HG02852 (cell line): Measurements from ENCODE around the gene FUT1.

Experiments
- ATAC-seq: cut with Tn5 transposase; IDR thresholded peaks from one replicate; pipeline ENCODE4 v1.9.1; 2021; ENCODE audit warnings: mild to moderate bottlenecking, moderate library complexity; ENCODE audit not compliant: unreplicated experiment

Gene FUT1

GRCh38 chr19:48741129-48741999, 11.1 kb downstream of the FUT1 start:
- no peak for ATAC-seq

GRCh38 chr19:48740164-48740972, 12.1 kb downstream of the FUT1 start, which contains the start of gene RASIP1:
TSS of gene RASIP1 (minus strand) at chr19:48740610. CDS start at chr19:48740282, 328 bp downstream.
- no peak for ATAC-seq

- no peak for ATAC-seq
Observed at GRCh38 chr19:48739404-48740163, 12.9 kb downstream of the FUT1 start.

- peak; percentile 70 for ATAC-seq
Observed at GRCh38 chr19:48738557-48739403, 13.7 kb downstream of the FUT1 start.

GRCh38 chr19:48737360-48737998, 15.0 kb downstream of the FUT1 start:
- no peak for ATAC-seq

GRCh38 chr19:48735031-48735615, 17.3 kb downstream of the FUT1 start:
- no peak for ATAC-seq

- ATAC-seq, result no peak
Observed at GRCh38 chr19:48734625-48735024, 17.8 kb downstream of the FUT1 start.

GRCh38 chr19:48731452-48731851, 21.0 kb downstream of the FUT1 start:
- ATAC-seq, result no peak

GRCh38 chr19:48728911-48729664, 23.4 kb downstream of the FUT1 start:
- no peak for ATAC-seq

- ATAC-seq, result no peak
Observed at GRCh38 chr19:48726556-48726955, 25.9 kb downstream of the FUT1 start.

GRCh38 chr19:48724796-48725753, 27.4 kb downstream of the FUT1 start:
- ATAC-seq, result no peak

GRCh38 chr19:48722196-48722708, 30.2 kb downstream of the FUT1 start:
- ATAC-seq, result no peak

GRCh38 chr19:48720613-48721296, 31.7 kb downstream of the FUT1 start:
- peak; percentile 74 for ATAC-seq

- peak; percentile 23 for ATAC-seq
Observed at GRCh38 chr19:48720251-48720612, 32.2 kb downstream of the FUT1 start.

- no peak for ATAC-seq
Observed at GRCh38 chr19:48719263-48720171, 32.9 kb downstream of the FUT1 start, which contains the start of gene MAMSTR. TSS of gene MAMSTR (minus strand) at chr19:48719725. CDS start at chr19:48719031, 694 bp downstream.
